Colonic mucosa (tissue), 4 donors: ENCODE measurements around the gene CDC73. TPM values are rescaled to one million over a fixed set of nuclear protein-coding genes. Genes with fewer than 3 reads are reported as not detected.
"Not testable (repeated sequence)": the region's sequence is repeated elsewhere in the genome, so short reads cannot be mapped to it uniquely, and the experiment has no call there.

Experiments used
- DNase-seq: peaks from one replicate; pipeline ENCODE4 v3.0.0-alpha.2; 2020
- H3K27ac ChIP-seq: fragments of 200-600 bp; one replicate; pipeline ENCODE4 v1.8.0; 2021
- H3K27me3 ChIP-seq: fragments of 200-600 bp; one replicate; pipeline ENCODE4 v1.8.0; 2021
- H3K36me3 ChIP-seq: fragments of 200-600 bp; one replicate; pipeline ENCODE4 v1.8.0; 2021
- H3K4me1 ChIP-seq: fragments of 200-600 bp; one replicate; pipeline ENCODE4 v1.8.0; 2021; ENCODE audit warnings: mild to moderate bottlenecking
- H3K4me3 ChIP-seq: fragments of 200-600 bp; one replicate; pipeline ENCODE4 v1.8.0; 2021
- H3K9ac ChIP-seq, 2 donors: one replicate each; pipeline ENCODE4 v1.7.0; 2013; ENCODE audit warnings: control low read depth in 2 of 2, low read depth in 2 of 2, low read length in 2 of 2
- H3K9me3 ChIP-seq: fragments of 200-600 bp; one replicate; pipeline ENCODE4 v1.8.0; 2021
- intact Hi-C: fragments of 100-400 bp; cut with DNase I; formaldehyde crosslinking; loops from one replicate; pipeline ENCODE4 v1.14.1; 2022
- total RNA-seq, 2 donors: library from RNA; stranded (reverse); fragmentation: NEBNext Ultra II Directional in 1 of 2; extraction: Animal tissue kit (Norgen Biotek cat#: 25700) in 1 of 2; gene quantifications; one replicate each; pipeline ENCODE4 v1.2.1, GENCODE V29; 2021
- TF ChIP-seq, protein P1 (sequence below): fragments of 200-600 bp; IDR thresholded peaks from one replicate; pipeline ENCODE4 v1.8.0; 2022; ENCODE audit warnings: antibody characterized with exemption, mild to moderate bottlenecking
- donor health status: healthy.
- donor health status: DM: no; HTN: no; CAD: no.
- donor health status: DM: no; HTN: no; CAD: no.

CDC73 gene
- total RNA-seq, 2 donors from 2014 or later = 45.3 to 49.1 TPM

DNA sequence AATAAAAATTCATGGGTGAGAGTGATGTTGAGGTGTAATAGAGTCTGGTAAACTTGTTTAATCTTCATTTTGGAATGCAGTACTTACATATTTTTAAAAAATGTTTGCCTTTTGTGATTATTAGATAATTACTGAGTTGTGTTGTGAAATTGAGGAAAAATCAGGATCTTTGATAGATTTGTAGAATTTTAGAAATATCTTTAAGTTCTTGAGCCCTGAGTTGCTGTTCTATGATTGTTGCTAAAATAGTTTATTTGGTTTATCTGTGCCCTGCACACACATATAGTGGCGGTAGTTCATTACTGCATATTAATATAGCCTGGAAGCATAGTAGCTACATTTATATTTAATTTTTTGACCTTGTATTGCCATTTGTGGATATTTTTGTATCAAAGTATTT lies 62.9 kb downstream of the CDC73 start:
- DNase-seq = no peak
- Histone ChIP-seq H3K27me3 (no peaks in the 10 kb centered on the region), H3K36me3 (no peaks in the 10 kb centered on the region), H3K9me3 (no peaks in the 10 kb centered on the region), H3K9ac (no peak overlapping the region), H3K27ac (no peak overlapping the region), H3K4me3 (no peak overlapping the region), H3K4me1 (peaks cover 15% of the 10 kb centered on the region)
- intact Hi-C loops = loop anchor here (10.0 kb wide), 2 partner anchors 150 to 1110 kb away; no protein-coding TSS in a partner anchor
- TF ChIP-seq, protein P1, sequence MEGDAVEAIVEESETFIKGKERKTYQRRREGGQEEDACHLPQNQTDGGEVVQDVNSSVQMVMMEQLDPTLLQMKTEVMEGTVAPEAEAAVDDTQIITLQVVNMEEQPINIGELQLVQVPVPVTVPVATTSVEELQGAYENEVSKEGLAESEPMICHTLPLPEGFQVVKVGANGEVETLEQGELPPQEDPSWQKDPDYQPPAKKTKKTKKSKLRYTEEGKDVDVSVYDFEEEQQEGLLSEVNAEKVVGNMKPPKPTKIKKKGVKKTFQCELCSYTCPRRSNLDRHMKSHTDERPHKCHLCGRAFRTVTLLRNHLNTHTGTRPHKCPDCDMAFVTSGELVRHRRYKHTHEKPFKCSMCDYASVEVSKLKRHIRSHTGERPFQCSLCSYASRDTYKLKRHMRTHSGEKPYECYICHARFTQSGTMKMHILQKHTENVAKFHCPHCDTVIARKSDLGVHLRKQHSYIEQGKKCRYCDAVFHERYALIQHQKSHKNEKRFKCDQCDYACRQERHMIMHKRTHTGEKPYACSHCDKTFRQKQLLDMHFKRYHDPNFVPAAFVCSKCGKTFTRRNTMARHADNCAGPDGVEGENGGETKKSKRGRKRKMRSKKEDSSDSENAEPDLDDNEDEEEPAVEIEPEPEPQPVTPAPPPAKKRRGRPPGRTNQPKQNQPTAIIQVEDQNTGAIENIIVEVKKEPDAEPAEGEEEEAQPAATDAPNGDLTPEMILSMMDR = no peak

DNA sequence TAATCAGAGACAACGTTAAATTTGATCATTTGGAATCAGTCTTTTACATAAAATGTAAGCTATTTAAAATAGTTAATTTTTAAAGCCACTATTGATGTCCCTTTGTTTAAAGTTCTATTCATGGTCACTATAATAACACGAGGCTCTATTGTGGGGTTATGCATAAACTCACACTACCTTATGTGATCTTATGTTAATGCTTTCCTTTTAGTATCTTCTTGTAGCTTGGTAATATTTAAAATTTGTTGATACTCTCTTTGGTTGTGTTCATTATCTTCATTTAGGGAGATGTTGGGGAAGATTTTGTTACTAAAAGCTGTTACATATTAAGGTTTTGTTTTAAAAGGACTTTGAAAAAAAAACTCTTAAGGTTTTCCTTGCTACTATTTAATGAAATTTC lies 63.4 kb downstream of the CDC73 start:
- Histone ChIP-seq H3K36me3 (no peaks in the 10 kb centered on the region), H3K9me3 (no peaks in the 10 kb centered on the region), H3K27me3 (no peaks in the 10 kb centered on the region), H3K9ac (no peak overlapping the region), H3K4me3 (no peak overlapping the region), H3K4me1 (peaks cover 15% of the 10 kb centered on the region), H3K27ac (no peak overlapping the region)
- intact Hi-C loops = loop anchor here (10.0 kb wide), 2 partner anchors 150 to 1110 kb away; no protein-coding TSS in a partner anchor
- no peak for DNase-seq
- TF ChIP-seq, protein P1 = no peak

DNA sequence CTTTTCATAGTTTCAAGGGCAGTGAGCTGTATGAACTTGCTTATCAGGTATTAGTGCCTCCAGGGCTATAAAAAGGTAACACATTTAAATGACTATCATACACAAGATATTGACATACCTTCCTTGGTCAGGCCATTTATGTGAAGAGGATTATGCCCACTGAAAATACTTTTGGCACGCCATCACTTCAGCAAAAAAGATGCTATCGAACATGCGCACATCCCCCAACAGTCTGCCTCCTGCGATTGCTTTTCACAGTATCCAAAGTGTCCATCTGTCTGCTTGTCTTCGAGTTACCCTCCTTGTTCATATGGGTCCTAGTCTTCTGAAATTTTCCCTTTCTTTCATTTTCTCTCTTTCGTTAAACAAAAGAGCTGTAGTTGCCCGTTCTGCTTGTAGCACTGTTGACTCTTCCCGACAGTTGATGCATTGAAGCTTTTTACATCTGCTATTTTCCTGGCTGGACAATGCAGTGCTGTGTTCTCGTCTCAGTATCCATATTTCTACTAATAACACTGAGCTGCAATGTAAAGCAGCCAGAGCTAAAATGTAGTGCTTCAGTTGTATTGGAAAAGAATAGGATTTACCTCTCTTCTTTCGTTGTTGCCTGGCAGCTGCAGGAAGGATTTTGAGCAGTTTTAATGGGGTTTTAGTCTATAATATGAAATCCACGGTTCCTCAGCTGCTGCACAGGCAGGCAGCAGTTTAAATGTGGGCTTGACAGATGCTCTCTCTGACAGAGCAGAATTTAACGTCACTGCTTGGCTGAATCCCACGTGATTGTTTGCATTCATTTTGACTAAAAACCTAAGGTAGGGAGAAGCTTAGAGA lies 64.3 kb downstream of the CDC73 start, which contains the start of gene B3GALT2:
Gene B3GALT2, minus strand, starts transcription at position 713 of the 831 bp plus-strand sequence. CDS start 5,051 bp downstream, outside the sequence.
- H3K4me1 ChIP-seq = peaks cover 15% of the 10 kb centered on the region
- peak within 1 kb of the TSS; percentile 16 for H3K4me3 ChIP-seq
- peak within 1 kb of the TSS in 1 of 2 donors; percentile 27 for H3K9ac ChIP-seq
- peak within 1 kb of the TSS; percentile 48 for H3K27ac ChIP-seq
- no peaks in the 10 kb centered on the region for H3K36me3 ChIP-seq
- peak; percentile 65 for DNase-seq
- no peaks in the 10 kb centered on the region for H3K27me3 ChIP-seq
- TF ChIP-seq, protein P1 = no peak
- no peaks in the 10 kb centered on the region for H3K9me3 ChIP-seq
- intact Hi-C loops = loop anchor here (10.0 kb wide), 2 partner anchors 149 to 1109 kb away; no protein-coding TSS in a partner anchor

DNA sequence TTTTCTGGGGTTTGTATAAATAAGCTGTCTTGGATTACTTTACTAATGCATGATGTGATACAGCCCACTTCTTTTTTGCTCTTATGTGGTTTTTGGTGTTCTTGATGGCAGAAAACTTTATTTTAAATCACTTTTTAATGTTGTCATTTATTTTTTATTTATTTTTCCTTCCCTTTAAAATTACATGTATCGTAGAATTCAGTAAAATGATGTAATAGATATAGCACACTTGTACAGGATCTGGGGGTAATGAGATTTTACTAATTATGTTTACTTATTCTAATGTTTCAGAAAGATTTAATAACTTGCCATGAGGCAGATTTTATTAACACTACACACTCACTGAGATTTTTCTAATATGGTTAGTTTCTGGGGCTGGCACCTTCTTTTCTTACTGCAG lies 65.3 kb downstream of the CDC73 start:
- DNase-seq = no peak
- Histone ChIP-seq H3K27me3 (no peaks in the 10 kb centered on the region), H3K27ac (no peak overlapping the region), H3K9ac (no peak overlapping the region), H3K36me3 (no peaks in the 10 kb centered on the region), H3K4me3 (no peak overlapping the region), H3K4me1 (peaks cover 15% of the 10 kb centered on the region), H3K9me3 (no peaks in the 10 kb centered on the region)
- intact Hi-C loops = loop anchor here (10.0 kb wide), 2 partner anchors 148 to 1108 kb away; no protein-coding TSS in a partner anchor
- TF ChIP-seq, protein P1 = no peak

DNA sequence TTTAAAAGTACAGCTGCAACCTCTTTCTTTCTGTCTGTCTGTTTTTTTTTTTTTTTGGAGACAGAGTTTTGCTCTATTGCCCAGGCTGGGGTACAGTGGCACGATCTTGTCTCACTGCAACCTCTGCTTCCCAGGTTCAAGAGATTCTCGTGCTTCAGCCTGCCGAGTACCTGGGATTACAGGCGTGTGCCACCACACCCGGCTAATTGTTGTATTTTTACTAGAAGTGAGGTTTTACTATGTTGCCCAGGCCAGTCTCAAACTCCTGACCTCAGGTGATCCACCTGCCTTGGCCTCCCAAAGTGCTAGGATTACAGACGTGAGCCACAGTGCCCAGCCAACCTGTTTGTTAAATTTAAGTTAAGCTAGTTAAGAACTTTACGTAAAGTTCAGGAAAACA lies 67.1 kb downstream of the CDC73 start:
- not testable (repeated sequence) for H3K36me3 ChIP-seq, H3K27me3 ChIP-seq, H3K27ac ChIP-seq, H3K9me3 ChIP-seq, H3K9ac ChIP-seq, H3K4me3 ChIP-seq
- peaks cover 12% of the 10 kb centered on the region for H3K4me1 ChIP-seq
- intact Hi-C loops = loop anchor here (10.0 kb wide), 2 partner anchors 146 to 1106 kb away; no protein-coding TSS in a partner anchor
- peak; percentile 31 for DNase-seq
